ENCODE measurements around the gene PTGR1.
"Not testable (repeated sequence)": the region's sequence is repeated elsewhere in the genome, so short reads cannot be mapped to it uniquely, and the experiment has no call there.

Gene PTGR1

GRCh38 chr9:111631214-111631971, 31.9 kb upstream of the PTGR1 start, which contains the start of gene DNAJC25:
Gene DNAJC25 (plus strand): TSS chr9:111631334. CDS start chr9:111631408, 74 bp downstream.
- Histone ChIP-seq H3K4me2 (ENCODE audit: low read length) (peak within 1 kb of the TSS; percentile 97), H3K9ac (ENCODE audit: low read depth, low read length) (peak within 1 kb of the TSS; percentile 94), H3K4me3 (ENCODE audit: low read length) (peak within 1 kb of the TSS; percentile 78), H3K9me3 (replicated peaks; ENCODE audit: low read length) (no peaks in the 10 kb centered on the region), H3K4me1 (ENCODE audit: control insufficient read depth, insufficient read depth, low read length) (peaks cover 21% of the 10 kb centered on the region), H3K36me3 (ENCODE audit: insufficient read depth, low read length) (no peaks in the 10 kb centered on the region), H3K27me3 (ENCODE audit: control insufficient read depth, insufficient read depth, low read length) (no peaks in the 10 kb centered on the region)

DNA sequence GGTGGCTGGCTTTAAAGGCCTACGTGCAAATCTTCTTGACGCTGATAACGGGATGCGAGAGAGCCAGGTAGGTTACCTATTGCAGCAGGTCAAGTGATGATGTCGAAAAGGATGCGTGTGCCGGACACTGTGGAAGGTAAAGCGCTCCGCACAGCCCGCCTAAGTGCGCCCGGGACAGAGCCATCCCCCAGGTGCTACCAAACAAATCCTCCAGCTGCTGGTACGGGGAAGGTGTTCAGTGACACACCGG, 31.4 kb upstream of the PTGR1 start:
- Histone ChIP-seq H3K9ac (ENCODE audit: low read depth, low read length) (peak overlapping the region; percentile 94), H3K4me2 (ENCODE audit: low read length) (peak overlapping the region; percentile 83), H3K36me3 (ENCODE audit: insufficient read depth, low read length) (no peaks in the 10 kb centered on the region), H3K9me3 (replicated peaks; ENCODE audit: low read length) (no peaks in the 10 kb centered on the region), H3K4me3 (ENCODE audit: low read length) (peak overlapping the region; percentile 78), H3K27me3 (ENCODE audit: control insufficient read depth, insufficient read depth, low read length) (no peaks in the 10 kb centered on the region), H3K4me1 (ENCODE audit: control insufficient read depth, insufficient read depth, low read length) (peaks cover 21% of the 10 kb centered on the region)

GRCh38 chr9:111630182-111630963, 30.9 kb upstream of the PTGR1 start:
- peaks cover 21% of the 10 kb centered on the region for H3K4me1 ChIP-seq (ENCODE audit: control insufficient read depth, insufficient read depth, low read length)
- H3K4me2 ChIP-seq (ENCODE audit: low read length) = peak overlapping the region; percentile 83
- peak overlapping the region; percentile 78 for H3K4me3 ChIP-seq (ENCODE audit: low read length)
- no peaks in the 10 kb centered on the region for H3K36me3 ChIP-seq (ENCODE audit: insufficient read depth, low read length)
- H3K27me3 ChIP-seq (ENCODE audit: control insufficient read depth, insufficient read depth, low read length) = no peaks in the 10 kb centered on the region
- peak overlapping the region; percentile 94 for H3K9ac ChIP-seq (ENCODE audit: low read depth, low read length)
- H3K9me3 ChIP-seq (replicated peaks; ENCODE audit: low read length) = no peaks in the 10 kb centered on the region

GRCh38 chr9:111628411-111628810, 29.0 kb upstream of the PTGR1 start:
- Histone ChIP-seq H3K27me3 (ENCODE audit: control insufficient read depth, insufficient read depth, low read length) (no peaks in the 10 kb centered on the region), H3K4me2 (ENCODE audit: low read length) (no peak overlapping the region), H3K4me3 (ENCODE audit: low read length) (no peak overlapping the region), H3K9ac (ENCODE audit: low read depth, low read length) (no peak overlapping the region), H3K4me1 (ENCODE audit: control insufficient read depth, insufficient read depth, low read length) (peaks cover 18% of the 10 kb centered on the region), H3K9me3 (replicated peaks; ENCODE audit: low read length) (no peaks in the 10 kb centered on the region), H3K36me3 (ENCODE audit: insufficient read depth, low read length) (no peaks in the 10 kb centered on the region)

GRCh38 chr9:111627260-111627963, 28.0 kb upstream of the PTGR1 start:
- H3K27me3 ChIP-seq (ENCODE audit: control insufficient read depth, insufficient read depth, low read length) = no peaks in the 10 kb centered on the region
- H3K36me3 ChIP-seq (ENCODE audit: insufficient read depth, low read length) = no peaks in the 10 kb centered on the region
- no peaks in the 10 kb centered on the region for H3K9me3 ChIP-seq (replicated peaks; ENCODE audit: low read length)
- no peak overlapping the region for H3K4me2 ChIP-seq (ENCODE audit: low read length)
- H3K9ac ChIP-seq (ENCODE audit: low read depth, low read length) = no peak overlapping the region
- H3K4me1 ChIP-seq (ENCODE audit: control insufficient read depth, insufficient read depth, low read length) = peaks cover 17% of the 10 kb centered on the region
- H3K4me3 ChIP-seq (ENCODE audit: low read length) = no peak overlapping the region

DNA sequence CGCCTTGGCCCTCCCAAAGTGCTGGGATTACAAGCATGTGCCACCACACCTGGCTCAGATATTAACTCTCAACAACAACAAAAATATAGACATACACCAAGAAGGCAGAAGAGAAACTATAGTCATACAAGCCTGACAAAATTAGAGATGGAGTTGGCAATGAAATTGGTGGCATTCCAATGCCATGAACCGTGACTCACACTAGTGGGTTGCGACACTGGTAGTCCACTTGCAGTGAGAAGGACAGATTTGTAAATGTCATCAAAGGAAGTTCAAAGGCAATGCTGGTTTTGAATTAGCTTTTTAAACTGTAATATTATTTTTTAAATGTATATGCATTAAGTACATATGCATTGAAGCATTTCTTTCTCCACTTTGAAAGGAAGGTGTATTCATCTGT, 23.2 kb upstream of the PTGR1 start:
- no peak overlapping the region for H3K9ac ChIP-seq (ENCODE audit: low read depth, low read length)
- no peaks in the 10 kb centered on the region for H3K9me3 ChIP-seq (replicated peaks; ENCODE audit: low read length)
- H3K4me3 ChIP-seq (ENCODE audit: low read length) = no peak overlapping the region

DNA sequence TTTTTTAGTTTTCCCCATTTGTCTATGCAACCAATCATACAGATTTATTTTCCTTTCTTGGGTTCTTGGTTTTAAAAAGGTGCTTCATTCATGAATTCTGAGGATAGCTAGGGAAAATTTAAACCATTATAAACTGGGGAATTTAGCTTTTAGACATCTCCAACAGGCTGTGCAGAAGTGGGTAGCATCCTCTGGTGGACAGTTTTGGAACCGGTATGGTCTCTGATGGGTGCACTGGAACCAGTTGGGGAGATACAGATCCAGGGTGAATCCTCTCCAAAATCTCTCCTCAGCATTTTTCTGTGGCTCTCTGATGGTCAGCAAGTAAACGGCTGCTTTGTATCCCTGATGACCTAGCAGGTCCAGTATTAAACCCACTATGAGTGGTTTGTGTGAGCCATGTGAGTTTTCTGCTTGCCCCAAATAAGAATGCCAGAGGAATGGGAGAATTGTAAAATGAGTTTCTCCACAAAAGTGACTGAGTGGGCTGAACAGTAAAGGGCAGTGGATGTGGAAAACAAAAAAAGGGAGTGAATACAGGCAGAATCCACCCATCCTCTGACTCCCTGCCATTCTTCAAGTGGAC, 22.5 kb upstream of the PTGR1 start:
- Histone ChIP-seq H3K4me2 (ENCODE audit: low read length) (no peak overlapping the region), H3K9ac (ENCODE audit: low read depth, low read length) (no peak overlapping the region), H3K4me1 (ENCODE audit: control insufficient read depth, insufficient read depth, low read length) (peaks cover 14% of the 10 kb centered on the region), H3K36me3 (ENCODE audit: insufficient read depth, low read length) (no peaks in the 10 kb centered on the region), H3K9me3 (replicated peaks; ENCODE audit: low read length) (no peaks in the 10 kb centered on the region), H3K27me3 (ENCODE audit: control insufficient read depth, insufficient read depth, low read length) (no peaks in the 10 kb centered on the region), H3K4me3 (ENCODE audit: low read length) (no peak overlapping the region)

More for the DNA sequence above, 23.2 kb upstream of the PTGR1 start:
- H3K36me3 ChIP-seq (ENCODE audit: insufficient read depth, low read length) = no peaks in the 10 kb centered on the region
- H3K27me3 ChIP-seq (ENCODE audit: control insufficient read depth, insufficient read depth, low read length) = no peaks in the 10 kb centered on the region
- H3K4me2 ChIP-seq (ENCODE audit: low read length) = peak overlapping the region; percentile 5
- H3K4me1 ChIP-seq (ENCODE audit: control insufficient read depth, insufficient read depth, low read length) = peaks cover 14% of the 10 kb centered on the region

DNA sequence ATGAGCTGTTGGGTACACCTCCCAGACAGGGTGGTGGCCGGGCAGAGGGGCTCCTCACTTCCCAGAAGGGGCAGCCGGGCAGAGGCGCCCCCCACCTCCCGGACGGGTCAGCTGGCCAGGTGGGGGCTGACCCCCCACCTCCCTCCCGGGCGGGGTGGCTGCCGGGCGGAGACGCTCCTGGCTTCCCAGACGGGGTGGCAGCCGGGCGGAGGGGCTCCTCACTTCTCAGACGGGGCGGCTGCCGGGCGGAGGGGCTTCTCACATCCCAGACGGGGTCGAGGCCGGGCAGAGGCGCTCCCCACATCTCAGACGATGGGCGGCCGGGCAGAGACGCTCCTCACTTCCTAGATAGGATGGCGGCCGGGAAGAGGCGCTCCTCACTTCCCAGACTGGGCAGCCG, 17.9 kb upstream of the PTGR1 start:
- not testable (repeated sequence) for H3K36me3 ChIP-seq (ENCODE audit: insufficient read depth, low read length); H3K9me3 ChIP-seq (replicated peaks; ENCODE audit: low read length)

GRCh38 chr9:111615928-111616327, 16.5 kb upstream of the PTGR1 start:
- Histone ChIP-seq H3K9me3 (replicated peaks; ENCODE audit: low read length) (no peaks in the 10 kb centered on the region), H3K4me1 (ENCODE audit: control insufficient read depth, insufficient read depth, low read length) (no peaks in the 10 kb centered on the region), H3K27me3 (ENCODE audit: control insufficient read depth, insufficient read depth, low read length) (peaks cover 22% of the 10 kb centered on the region), H3K4me3 (ENCODE audit: low read length) (no peak overlapping the region), H3K36me3 (ENCODE audit: insufficient read depth, low read length) (no peaks in the 10 kb centered on the region), H3K9ac (ENCODE audit: low read depth, low read length) (no peak overlapping the region), H3K4me2 (ENCODE audit: low read length) (no peak overlapping the region)

More for the DNA sequence above, 17.9 kb upstream of the PTGR1 start:
- not testable (repeated sequence) for H3K4me1 ChIP-seq (ENCODE audit: control insufficient read depth, insufficient read depth, low read length); H3K9ac ChIP-seq (ENCODE audit: low read depth, low read length); H3K4me3 ChIP-seq (ENCODE audit: low read length); H3K4me2 ChIP-seq (ENCODE audit: low read length)
- peaks cover 20% of the 10 kb centered on the region for H3K27me3 ChIP-seq (ENCODE audit: control insufficient read depth, insufficient read depth, low read length)

GRCh38 chr9:111613436-111614040, 14.1 kb upstream of the PTGR1 start:
- peaks cover 38% of the 10 kb centered on the region for H3K27me3 ChIP-seq (ENCODE audit: control insufficient read depth, insufficient read depth, low read length)
- no peaks in the 10 kb centered on the region for H3K36me3 ChIP-seq (ENCODE audit: insufficient read depth, low read length)
- no peaks in the 10 kb centered on the region for H3K4me1 ChIP-seq (ENCODE audit: control insufficient read depth, insufficient read depth, low read length)
- H3K9ac ChIP-seq (ENCODE audit: low read depth, low read length) = no peak overlapping the region
- no peak overlapping the region for H3K4me3 ChIP-seq (ENCODE audit: low read length)
- no peaks in the 10 kb centered on the region for H3K9me3 ChIP-seq (replicated peaks; ENCODE audit: low read length)
- no peak overlapping the region for H3K4me2 ChIP-seq (ENCODE audit: low read length)

- Histone ChIP-seq H3K9me3 (replicated peaks; ENCODE audit: low read length) (no peaks in the 10 kb centered on the region), H3K36me3 (ENCODE audit: insufficient read depth, low read length) (no peaks in the 10 kb centered on the region), H3K4me1 (ENCODE audit: control insufficient read depth, insufficient read depth, low read length) (no peaks in the 10 kb centered on the region), H3K27me3 (ENCODE audit: control insufficient read depth, insufficient read depth, low read length) (peaks cover 32% of the 10 kb centered on the region), H3K4me3 (ENCODE audit: low read length) (no peak overlapping the region), H3K9ac (ENCODE audit: low read depth, low read length) (no peak overlapping the region), H3K4me2 (ENCODE audit: low read length) (no peak overlapping the region)
Measured at GRCh38 chr9:111610845-111611244, 11.4 kb upstream of the PTGR1 start.

All from skeletal muscle satellite cell (primary cell).